Endothelial cell of umbilical vein (primary cell): ENCODE measurements around the gene QPCT. TPM values are rescaled to one million over a fixed set of nuclear protein-coding genes. Genes with fewer than 3 reads are reported as not detected.

Source experiments
- BruUV-seq: library from RNA; stranded (reverse); fragments of 400-500 nt; replicated peaks from 2 replicates; lab custom pipeline; 2021; lab: Mats Ljungman, UMichigan
- CTCF ChIA-PET: fragments of 300-600, 350-600 bp; sonication (Branson Sonifier 250); formaldehyde crosslinking; loops from one replicate; lab custom pipeline; 2021; ENCODE audit warnings: antibody characterized with exemption, inconsistent platforms; lab: Charles Lee
- POLR2A ChIA-PET: fragments of 300-600, 350-600 bp; sonication (Branson Sonifier 250); formaldehyde crosslinking; loops from one replicate; lab custom pipeline; 2021; ENCODE audit warnings: antibody characterized with exemption, inconsistent platforms; lab: Charles Lee
- DNase-seq: peaks from one replicate; pipeline ENCODE4 v3.0.0-alpha.2; 2011; ENCODE audit warnings: low read depth, low spot score
- FAIRE-seq: peaks from 2 replicates; lab custom pipeline; 2011; peaks lifted over from hg19 to GRCh38; lab: Jason Lieb, UNC
- H2AFZ ChIP-seq: 2 replicates; pipeline ENCODE4 v1.6.0; 2012; ENCODE audit warnings: low read depth, low read length, control low read depth, inconsistent platforms
- H3K27ac ChIP-seq: 2 replicates; pipeline ENCODE4 v1.5.1; 2011; ENCODE audit warnings: low read depth, mild to moderate bottlenecking, control low read depth, low read length, moderate library complexity; ENCODE audit not compliant: insufficient read depth
- H3K27me3 ChIP-seq, 2 experiments: 2 replicates each; pipeline versions ENCODE4 v1.6.0 to v1.6.1; 2011; ENCODE audit warnings: low read length in 2 of 2, mixed read lengths in 1 of 2; ENCODE audit not compliant: control insufficient read depth in 2 of 2, insufficient read depth in 2 of 2
- H3K36me3 ChIP-seq, 2 experiments: 2 replicates in 1 of 2; 3 replicates in 1 of 2; pipeline ENCODE4 v1.5.1; 2011; ENCODE audit warnings: low read length in 2 of 2, mild to moderate bottlenecking in 1 of 2, moderate library complexity in 1 of 2; ENCODE audit not compliant: control insufficient read depth in 2 of 2, insufficient read depth in 2 of 2; ENCODE audit errors: extremely low read depth in 1 of 2
- H3K4me1 ChIP-seq: 3 replicates; pipeline ENCODE4 v1.5.1; 2011; ENCODE audit warnings: mild to moderate bottlenecking, low read length; ENCODE audit not compliant: control insufficient read depth, insufficient read depth; ENCODE audit errors: extremely low read depth
- H3K4me2 ChIP-seq: 2 replicates; pipeline ENCODE4 v1.6.1; 2011; ENCODE audit warnings: low read length, control low read depth, mixed read lengths; ENCODE audit not compliant: insufficient read depth
- H3K4me3 ChIP-seq, 3 experiments: fragments of 200-600 bp in 1 of 3; sonication (generic), shearing (Covaris generic) in 1 of 3; replicated peaks in 1 of 3; 2 replicates each; pipeline ENCODE4 v1.5.1; 2011 to 2016; ENCODE audit warnings: control low read depth in 3 of 3, low read length in 3 of 3, mild to moderate bottlenecking in 2 of 3, inconsistent platforms in 1 of 3, low read depth in 1 of 3, moderate library complexity in 1 of 3; ENCODE audit not compliant: insufficient read depth in 1 of 3
- H3K79me2 ChIP-seq: 2 replicates; pipeline ENCODE4 v1.6.0; 2012; ENCODE audit warnings: low read length, inconsistent platforms; ENCODE audit not compliant: control insufficient read depth, insufficient read depth
- H3K9ac ChIP-seq: replicated peaks from 2 replicates; pipeline ENCODE3; 2011; ENCODE audit warnings: low read length, control low read depth; ENCODE audit not compliant: insufficient read depth; ENCODE audit errors: extremely low read depth
- H3K9me1 ChIP-seq: replicated peaks from 3 replicates; pipeline ENCODE4 v1.6.0; 2011; ENCODE audit warnings: mild to moderate bottlenecking, low read length; ENCODE audit not compliant: control insufficient read depth, insufficient read depth; ENCODE audit errors: extremely low read depth
- H3K9me3 ChIP-seq: replicated peaks from 2 replicates; pipeline ENCODE4 v1.5.1; 2012; ENCODE audit warnings: low read length, inconsistent platforms; ENCODE audit not compliant: control insufficient read depth, insufficient read depth
- H4K20me1 ChIP-seq: replicated peaks from 2 replicates; pipeline ENCODE3; 2011; ENCODE audit warnings: mild to moderate bottlenecking, low read length; ENCODE audit not compliant: control insufficient read depth, insufficient read depth; ENCODE audit errors: extremely low read depth
- CTCF ChIP-seq, 2 donors: IDR thresholded peaks; 1 replicate in 1 of 2; 2 replicates in 1 of 2; pipeline ENCODE4 v1.5.1; 2011; ENCODE audit warnings: low read length in 2 of 2, mild to moderate bottlenecking in 2 of 2, moderate library complexity in 2 of 2, control low read depth in 1 of 2, inconsistent platforms in 1 of 2, low read depth in 1 of 2; ENCODE audit not compliant: insufficient read depth in 1 of 2; ENCODE audit errors: extremely low read depth in 1 of 2
- EZH2 ChIP-seq: IDR thresholded peaks from 2 replicates; pipeline ENCODE4 v1.6.1; 2012; ENCODE audit warnings: borderline replicate concordance, low read depth, mild to moderate bottlenecking, moderate library complexity, low read length, inconsistent platforms; ENCODE audit not compliant: severe bottlenecking
- FOS ChIP-seq: IDR thresholded peaks from 2 replicates; pipeline ENCODE4 v1.6.1; 2011; ENCODE audit warnings: mild to moderate bottlenecking, low read length, moderate library complexity, borderline replicate concordance; ENCODE audit not compliant: insufficient read depth
- GATA2 ChIP-seq: IDR thresholded peaks from 2 replicates; pipeline ENCODE4 v1.7.0; 2011; ENCODE audit warnings: low read depth, mild to moderate bottlenecking, moderate library complexity, mixed read lengths, low read length; ENCODE audit not compliant: insufficient read length, insufficient read depth
- JUN ChIP-seq: IDR thresholded peaks from 2 replicates; pipeline ENCODE4 v1.6.1; 2011; ENCODE audit warnings: borderline replicate concordance, low read depth; ENCODE audit not compliant: insufficient read length, insufficient read depth
- MAX ChIP-seq: IDR thresholded peaks from 2 replicates; pipeline ENCODE4 v1.6.1; 2011; ENCODE audit not compliant: insufficient read depth, insufficient read length
- MYC ChIP-seq: IDR thresholded peaks from one replicate; pipeline ENCODE4 v1.6.1; 2011; ENCODE audit warnings: mild to moderate bottlenecking, low read depth, low read length
- POLR2A ChIP-seq: IDR thresholded peaks from 2 replicates; pipeline ENCODE4 v1.6.1; 2012; ENCODE audit warnings: low read depth, mild to moderate bottlenecking, control low read depth, low read length
- POLR2AphosphoS5 ChIP-seq: IDR thresholded peaks from 2 replicates; pipeline ENCODE4 v1.6.1; 2012; ENCODE audit warnings: low read depth, mild to moderate bottlenecking, control low read depth, low read length, moderate library complexity; ENCODE audit not compliant: insufficient read depth
- dilution Hi-C: fragments of 300-500 bp; cut with MboI; formaldehyde crosslinking; loops from one replicate; pipeline ENCODE4 v1.15.0; 2019; ENCODE audit warnings: low sequenced_read_pairs; ENCODE audit not compliant: extremely low pct_ligation_motif_present
- intact Hi-C: fragments of 100-400 bp; cut with micrococcal nuclease; formaldehyde crosslinking; loops from one replicate; pipeline ENCODE4 v1.10.0; 2022
- polyA plus RNA-seq, 4 experiments: library from polyadenylated mRNA; depleted of rRNA in 3 of 4; stranded (reverse) in 3 of 4; unstranded in 1 of 4; fragments of >200 nt; gene quantifications; 2 replicates each; pipeline versions ENCODE4 v1.2.1 to v1.2.3, GENCODE V29; 2011 to 2012; ENCODE audit warnings: missing spikeins in 1 of 4
- total RNA-seq: library from RNA; stranded (reverse); gene quantifications from 2 replicates; pipeline ENCODE4 v1.2.3, GENCODE V29; 2021

QPCT gene
- total and polyA plus RNA-seq, 2 donors (not counting 3 experiments of a cell fraction or from before 2014, with no cell fraction given), result 12.8 to 17.2 TPM

GRCh38 chr2:37332560-37332959, 11.9 kb upstream of the QPCT start:
- no peak for FAIRE-seq
- H3K36me3 ChIP-seq, result no peaks in the 10 kb centered on the region
- ChIA-PET POLR2A (no interaction called here), CTCF (no interaction called here)
- dilution Hi-C loops, result no loop called here
- H3K9me1 ChIP-seq, result no peaks in the 10 kb centered on the region
- no peaks in the 10 kb centered on the region for H3K9me3 ChIP-seq
- H3K4me1 ChIP-seq, result no peaks in the 10 kb centered on the region
- no peak overlapping the region for H3K4me2 ChIP-seq
- no peak overlapping the region for H3K4me3 ChIP-seq
- no peak for DNase-seq
- H3K27me3 ChIP-seq, result no peaks in the 10 kb centered on the region
- no peak for TF ChIP-seq POLR2A
- TF ChIP-seq MYC, result no peak
- no peak for TF ChIP-seq GATA2
- no peak for TF ChIP-seq FOS
- TF ChIP-seq JUN, result no peak
- TF ChIP-seq CTCF (IDR thresholded peaks at IDR 0.05; ENCODE audit: extremely low read depth in 1 of 2, insufficient read depth in 1 of 2, low read depth in 1 of 2, low read length in 2 of 2), result no peak
- TF ChIP-seq EZH2, result no peak
- TF ChIP-seq MAX, result no peak
- TF ChIP-seq POLR2AphosphoS5, result no peak
- H3K79me2 ChIP-seq, result no peaks in the 10 kb centered on the region
- no peak overlapping the region for H3K9ac ChIP-seq
- no peaks in the 10 kb centered on the region for H4K20me1 ChIP-seq
- BruUV-seq, result no TSS peak
- intact Hi-C loops, result no loop called here
- H2AFZ ChIP-seq, result no peak overlapping the region
- no peak overlapping the region for H3K27ac ChIP-seq
